GM21723 (cell line): ENCODE results near the gene ROBO1.
"Not testable (repeated sequence)": the region's sequence is repeated elsewhere in the genome, so short reads cannot be mapped to it uniquely, and the experiment has no call there.

Experiments
- ATAC-seq: cut with Tn5 transposase; IDR thresholded peaks from one replicate; pipeline ENCODE4 v1.9.1; 2021; ENCODE audit warnings: mild to moderate bottlenecking, moderate library complexity; ENCODE audit not compliant: unreplicated experiment

ROBO1 gene

DNA sequence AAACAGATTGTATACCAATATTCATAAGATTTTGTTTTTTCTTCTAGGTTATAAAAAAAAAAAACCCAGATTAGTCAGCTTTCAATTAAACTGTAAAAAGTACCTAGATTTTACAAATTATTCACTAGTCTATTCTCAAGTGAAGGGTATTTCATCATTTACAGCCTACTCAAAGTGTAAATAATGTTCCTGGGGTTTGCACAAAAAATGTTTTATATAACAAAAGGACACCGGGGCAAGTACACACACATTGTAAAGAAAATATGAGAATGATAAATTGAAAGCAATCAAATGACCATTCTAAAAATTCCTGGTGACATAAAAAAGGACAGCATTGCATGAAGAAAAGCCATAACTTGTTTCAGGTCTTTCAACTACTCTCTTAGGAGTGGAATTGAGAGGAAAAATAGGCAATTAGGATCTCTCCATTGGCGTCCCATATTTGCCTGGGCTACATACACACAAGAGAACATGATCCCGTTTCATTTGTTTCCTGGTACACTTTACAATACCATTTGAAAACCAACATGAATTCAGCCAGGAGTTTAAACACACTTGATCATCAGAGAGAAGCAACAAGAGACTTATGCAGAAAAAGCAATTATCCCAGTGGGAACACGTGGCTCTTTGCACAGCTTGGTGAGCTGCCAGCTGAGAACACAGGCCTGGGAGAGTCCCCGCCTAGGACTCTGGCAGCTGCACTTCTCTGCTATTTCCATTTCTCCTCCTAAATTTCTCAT, 1039.2 kb downstream of the ROBO1 start:
- no peak for ATAC-seq

GRCh38 chr3:78726545-78726944, 1041.3 kb downstream of the ROBO1 start:
- ATAC-seq: no peak

GRCh38 chr3:78725703-78726246, 1042.0 kb downstream of the ROBO1 start:
- ATAC-seq: no peak

- no peak for ATAC-seq
Observed at GRCh38 chr3:78724859-78725258, 1042.9 kb downstream of the ROBO1 start.

GRCh38 chr3:78724364-78724763, 1043.4 kb downstream of the ROBO1 start:
- not testable (repeated sequence) for ATAC-seq

- ATAC-seq: no peak
Observed at GRCh38 chr3:78721771-78722543, 1045.8 kb downstream of the ROBO1 start.

DNA sequence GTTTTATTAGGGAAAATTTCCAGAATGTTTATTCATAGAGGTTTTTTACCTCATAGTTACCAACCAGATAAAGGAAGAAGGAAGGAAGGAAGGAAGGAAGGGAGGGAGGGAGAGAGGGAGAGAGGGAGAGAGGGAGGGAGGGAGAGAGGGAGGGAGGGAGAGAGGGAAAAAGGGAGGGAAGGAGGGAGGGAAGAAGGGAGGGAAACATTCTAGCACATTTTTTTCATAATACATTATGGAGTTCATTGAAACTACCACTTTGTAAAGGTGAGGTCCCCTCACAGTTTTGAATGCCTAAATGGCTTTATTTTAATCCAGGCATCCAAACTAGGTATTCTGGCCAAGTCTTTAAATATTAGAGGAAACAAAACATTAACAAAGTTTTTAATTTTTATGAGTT, 1049.1 kb downstream of the ROBO1 start:
- no peak for ATAC-seq

- no peak for ATAC-seq
Observed at GRCh38 chr3:78717041-78717440, 1050.8 kb downstream of the ROBO1 start.

DNA sequence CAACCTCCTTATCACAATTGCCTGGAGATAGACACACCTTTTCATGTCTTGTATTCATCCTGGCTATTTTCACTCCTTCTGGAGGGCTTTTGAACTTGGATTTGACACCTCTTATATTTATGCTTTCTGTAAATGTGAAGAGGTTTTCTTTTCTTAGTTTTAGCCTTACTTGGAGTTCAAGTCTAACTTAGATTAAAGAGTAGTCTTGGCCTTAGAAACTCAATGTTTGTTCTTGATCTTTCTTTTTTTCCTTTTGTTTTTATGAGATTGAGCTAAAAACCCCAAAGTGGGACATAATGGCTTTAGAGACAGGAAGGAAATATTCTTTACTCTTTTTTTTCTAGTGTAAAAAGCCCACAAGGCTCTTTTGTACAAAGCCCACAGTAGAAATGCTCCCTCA, 1054.9 kb downstream of the ROBO1 start:
- no peak for ATAC-seq

- ATAC-seq: no peak
Observed at GRCh38 chr3:78712270-78712669, 1055.5 kb downstream of the ROBO1 start.

- ATAC-seq: no peak
Observed at GRCh38 chr3:78708565-78709073, 1059.2 kb downstream of the ROBO1 start.

GRCh38 chr3:78707609-78708008, 1060.2 kb downstream of the ROBO1 start:
- ATAC-seq: no peak

- ATAC-seq: no peak
Observed at GRCh38 chr3:78706906-78707523, 1060.8 kb downstream of the ROBO1 start.

GRCh38 chr3:78703944-78704343, 1063.9 kb downstream of the ROBO1 start:
- ATAC-seq: no peak

DNA sequence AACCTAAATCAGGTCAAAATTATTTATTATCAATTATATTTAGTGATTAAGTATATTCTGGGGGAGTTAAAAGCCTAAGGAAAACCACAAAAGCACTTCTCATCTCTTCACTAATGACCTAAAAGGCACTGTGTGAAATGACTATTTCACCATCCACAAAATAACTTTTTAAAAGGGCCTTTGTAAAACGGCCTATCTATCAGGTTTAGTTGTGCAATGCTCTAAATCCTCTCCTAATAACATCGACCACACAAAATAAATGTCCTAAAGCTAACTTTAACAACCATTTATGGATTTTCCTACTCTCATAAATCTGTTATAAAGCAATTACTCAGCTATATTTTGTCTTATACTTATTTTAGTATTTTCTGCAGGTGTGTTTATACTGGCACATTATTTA, 1066.3 kb downstream of the ROBO1 start:
- ATAC-seq: no peak

DNA sequence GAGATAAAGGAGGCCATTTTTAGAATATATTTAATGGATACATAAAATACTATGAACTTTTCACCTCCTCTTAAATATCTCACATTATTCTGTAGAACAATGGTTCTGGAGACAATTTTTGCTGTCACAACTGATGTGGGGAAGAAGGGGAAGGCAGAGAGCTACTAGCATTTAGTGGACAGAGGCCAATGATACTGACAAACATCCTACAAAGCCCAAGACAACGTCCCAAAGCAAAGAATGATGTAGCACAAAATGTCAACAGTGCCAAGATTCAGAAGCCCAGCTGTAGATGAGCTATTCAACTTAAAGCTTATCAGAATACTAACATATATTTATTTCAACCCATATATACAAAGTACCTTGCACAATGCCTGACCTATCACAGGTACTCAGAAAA, 1069.4 kb downstream of the ROBO1 start:
- no peak for ATAC-seq

- no peak for ATAC-seq
Observed at GRCh38 chr3:78697426-78697825, 1070.4 kb downstream of the ROBO1 start.

DNA sequence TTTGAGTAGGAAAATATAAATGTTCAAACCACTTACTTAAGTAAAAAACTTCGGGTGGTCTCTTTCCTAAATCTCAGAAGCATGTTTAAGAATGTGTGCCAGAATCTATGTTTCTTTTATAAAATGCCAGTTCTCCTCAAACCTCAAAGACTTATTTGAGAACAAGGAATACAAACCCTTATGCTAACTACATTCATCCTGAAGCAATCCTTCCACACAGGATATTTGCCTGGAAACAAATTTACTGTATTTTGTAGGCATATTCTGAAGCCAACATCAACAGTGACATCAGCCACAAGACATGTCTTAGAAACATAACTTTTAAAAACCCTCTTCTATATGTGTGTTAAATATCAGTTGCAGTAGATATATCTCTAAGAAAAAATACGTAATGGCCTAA, 1077.0 kb downstream of the ROBO1 start:
- no peak for ATAC-seq

- no peak for ATAC-seq
Observed at GRCh38 chr3:78689378-78689777, 1078.4 kb downstream of the ROBO1 start.

DNA sequence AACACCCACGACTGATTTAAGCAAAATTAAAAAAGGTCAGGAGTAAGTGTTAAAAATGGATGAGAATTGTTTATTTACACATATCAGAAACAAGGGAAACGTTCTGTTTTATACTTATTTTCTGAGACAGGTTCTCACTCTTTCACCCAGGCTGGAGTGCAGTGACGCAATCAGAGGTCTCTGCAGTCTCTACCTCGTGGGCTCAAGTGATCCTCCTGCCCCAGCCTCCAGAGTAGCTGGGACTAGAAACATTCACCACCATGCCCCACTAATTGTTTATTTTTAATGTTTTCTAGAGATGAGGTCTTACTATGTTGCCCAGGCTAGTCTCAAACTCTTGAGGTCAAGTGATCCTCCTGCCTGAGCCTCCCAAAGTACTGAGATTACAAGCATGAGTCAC, 1080.3 kb downstream of the ROBO1 start:
- no peak for ATAC-seq

DNA sequence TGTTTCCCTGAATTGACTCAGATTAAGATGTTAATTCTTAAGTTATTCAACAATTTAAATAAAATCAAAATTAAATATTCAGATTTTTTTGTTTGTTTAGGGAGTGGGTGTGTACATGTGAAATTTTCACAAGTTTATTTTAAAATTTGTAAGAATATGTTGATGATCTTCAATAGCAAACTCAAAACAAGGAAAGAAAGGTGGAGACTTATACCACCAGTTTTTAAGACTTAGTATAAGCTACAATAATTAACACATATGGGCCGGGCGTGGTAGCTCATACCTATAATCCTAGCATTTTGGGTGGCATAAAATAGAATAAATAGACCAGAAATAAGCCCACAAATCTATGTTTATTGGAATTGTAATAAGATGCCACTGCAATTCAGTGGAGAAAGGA, 1084.5 kb downstream of the ROBO1 start:
- ATAC-seq: no peak
